H9 (cell line): ENCODE results near the gene ENTREP3. TPM values are rescaled to one million over a fixed set of nuclear protein-coding genes. Genes with fewer than 3 reads are reported as not detected.

Experiments
- DNase-seq: peaks from one replicate; pipeline ENCODE4 v3.0.0-alpha.2; 2017
- H2AFZ ChIP-seq: one replicate; pipeline ENCODE4 v1.6.1; 2013; ENCODE audit warnings: mild to moderate bottlenecking, low read length, control low read depth, moderate library complexity
- H2AK5ac ChIP-seq: 2 replicates; pipeline ENCODE4 v1.6.1; 2013; ENCODE audit warnings: low read length, control low read depth, mixed read lengths; ENCODE audit not compliant: insufficient read length
- H2BK120ac ChIP-seq: one replicate; pipeline ENCODE4 v1.6.1; 2013; ENCODE audit warnings: low read depth, mild to moderate bottlenecking, low read length, control low read depth, inconsistent platforms; ENCODE audit not compliant: poor library complexity, severe bottlenecking
- H2BK12ac ChIP-seq: 2 replicates; pipeline ENCODE4 v1.6.1; 2013; ENCODE audit warnings: low read length, control low read depth, mixed read lengths, low read depth; ENCODE audit not compliant: insufficient read length
- H2BK15ac ChIP-seq: 2 replicates; pipeline ENCODE4 v1.6.1; 2013; ENCODE audit warnings: low read depth, low read length, control low read depth
- H2BK20ac ChIP-seq: one replicate; pipeline ENCODE4 v1.6.1; 2013; ENCODE audit warnings: low read depth, mild to moderate bottlenecking, low read length, control low read depth, inconsistent platforms; ENCODE audit not compliant: poor library complexity, severe bottlenecking
- H2BK5ac ChIP-seq: 2 replicates; pipeline ENCODE4 v1.6.1; 2013; ENCODE audit warnings: low read length, control low read depth, mixed read lengths; ENCODE audit not compliant: insufficient read length
- H3K14ac ChIP-seq: 2 replicates; pipeline ENCODE4 v1.6.1; 2013; ENCODE audit warnings: low read length, control low read depth; ENCODE audit not compliant: insufficient read depth
- H3K18ac ChIP-seq: 2 replicates; pipeline ENCODE4 v1.6.1; 2013; ENCODE audit warnings: low read depth, mild to moderate bottlenecking, mixed read lengths, low read length, control low read depth; ENCODE audit not compliant: insufficient read length
- H3K23ac ChIP-seq: 2 replicates; pipeline ENCODE4 v1.6.1; 2013; ENCODE audit warnings: low read length, control low read depth, mixed read lengths, low read depth; ENCODE audit not compliant: insufficient read length
- H3K23me2 ChIP-seq: 2 replicates; pipeline ENCODE4 v1.6.1; 2013; ENCODE audit warnings: low read depth, mild to moderate bottlenecking, mixed read lengths, low read length, control low read depth; ENCODE audit not compliant: insufficient read length, poor library complexity, severe bottlenecking
- H3K27ac ChIP-seq: 2 replicates; pipeline ENCODE4 v1.5.1; 2013; ENCODE audit warnings: low read length, control low read depth, mixed read lengths, low read depth; ENCODE audit not compliant: insufficient read length
- H3K27me3 ChIP-seq: 2 replicates; pipeline ENCODE4 v1.6.1; 2013; ENCODE audit warnings: low read length, control low read depth, inconsistent platforms; ENCODE audit not compliant: insufficient read depth
- H3K4ac ChIP-seq: 2 replicates; pipeline ENCODE4 v1.6.1; 2013; ENCODE audit warnings: low read depth, mild to moderate bottlenecking, control low read depth, inconsistent platforms, low read length, moderate library complexity
- H3K4me1 ChIP-seq: 2 replicates; pipeline ENCODE4 v1.6.1; 2013; ENCODE audit warnings: low read length, control low read depth, inconsistent platforms; ENCODE audit not compliant: insufficient read depth
- H3K4me2 ChIP-seq: 2 replicates; pipeline ENCODE4 v1.6.1; 2013; ENCODE audit warnings: low read length, control low read depth, mixed read lengths; ENCODE audit not compliant: insufficient read length, insufficient read depth
- H3K56ac ChIP-seq: 2 replicates; pipeline ENCODE4 v1.6.1; 2013; ENCODE audit warnings: low read depth, mild to moderate bottlenecking, mixed read lengths, low read length, control low read depth; ENCODE audit not compliant: insufficient read length
- H3K79me1 ChIP-seq: 2 replicates; pipeline ENCODE4 v1.6.1; 2013; ENCODE audit warnings: low read depth, mild to moderate bottlenecking, moderate library complexity, low read length, control low read depth, inconsistent platforms; ENCODE audit not compliant: insufficient read depth, poor library complexity, severe bottlenecking
- H3K79me2 ChIP-seq: 2 replicates; pipeline ENCODE4 v1.6.1; 2013; ENCODE audit warnings: low read length, control low read depth, inconsistent platforms; ENCODE audit not compliant: insufficient read depth
- H3K9ac ChIP-seq: 2 replicates; pipeline ENCODE4 v1.6.1; 2013; ENCODE audit warnings: low read length, control low read depth, mixed read lengths; ENCODE audit not compliant: insufficient read length; ENCODE audit errors: extremely low read depth
- H3K9me3 ChIP-seq: one replicate; pipeline ENCODE4 v1.6.1; 2013; ENCODE audit warnings: low read depth, low read length, inconsistent platforms; ENCODE audit not compliant: control insufficient read depth
- H3T11ph ChIP-seq: one replicate; pipeline ENCODE4 v1.6.1; 2013; ENCODE audit warnings: mild to moderate bottlenecking, low read length, control low read depth, inconsistent platforms
- H4K20me1 ChIP-seq: one replicate; pipeline ENCODE4 v1.6.1; 2013; ENCODE audit not compliant: control insufficient read depth, insufficient read length, insufficient read depth
- H4K5ac ChIP-seq: 2 replicates; pipeline ENCODE4 v1.6.1; 2013; ENCODE audit warnings: low read depth, mild to moderate bottlenecking, mixed read lengths, low read length, control low read depth; ENCODE audit not compliant: insufficient read length
- H4K8ac ChIP-seq: replicated peaks from 2 replicates; pipeline ENCODE4 v1.6.1; 2013; ENCODE audit warnings: low read length, control low read depth, mixed read lengths, low read depth; ENCODE audit not compliant: insufficient read length
- H4K91ac ChIP-seq: 2 replicates; pipeline ENCODE4 v1.6.1; 2013; ENCODE audit warnings: low read depth, mild to moderate bottlenecking, moderate library complexity, mixed read lengths, low read length, control low read depth; ENCODE audit not compliant: insufficient read length
- H3K27ac Mint-ChIP-seq, 3 experiments: 2 replicates in 2 of 3; 3 replicates in 1 of 3; pipeline ENCODE4 v1.8.0; 2020 to 2021; ENCODE audit warnings: mixed read lengths in 3 of 3, mild to moderate bottlenecking in 1 of 3, moderate library complexity in 1 of 3
- H3K27me3 Mint-ChIP-seq: 2 replicates; pipeline ENCODE4 v1.8.0; 2021; ENCODE audit warnings: low read depth, mild to moderate bottlenecking, moderate library complexity, mixed read lengths
- H3K36me3 Mint-ChIP-seq, 3 experiments: 2 replicates in 2 of 3; 3 replicates in 1 of 3; pipeline ENCODE4 v1.8.0; 2020 to 2021; ENCODE audit warnings: low read depth in 3 of 3, mixed read lengths in 3 of 3; ENCODE audit not compliant: insufficient read depth in 1 of 3
- H3K4me1 Mint-ChIP-seq, 2 experiments: 2 replicates each; pipeline ENCODE4 v1.8.0; 2020; ENCODE audit warnings: mixed read lengths in 2 of 2
- H3K4me3 Mint-ChIP-seq, 2 experiments: 2 replicates in 1 of 2; 3 replicates in 1 of 2; pipeline ENCODE4 v1.8.0; 2020 to 2021; ENCODE audit warnings: mild to moderate bottlenecking in 2 of 2, mixed read lengths in 2 of 2, moderate library complexity in 1 of 2
- H3K9me3 Mint-ChIP-seq, 2 experiments: 2 replicates in 1 of 2; 3 replicates in 1 of 2; pipeline ENCODE4 v1.8.0; 2020; ENCODE audit warnings: mild to moderate bottlenecking in 2 of 2, mixed read lengths in 2 of 2, moderate library complexity in 1 of 2
- CTCF ChIP-seq: fragments of 200-600 bp; sonication (generic); conservative IDR thresholded peaks from 3 replicates; pipeline ENCODE4 v1.8.0; 2021; ENCODE audit warnings: antibody characterized with exemption, mild to moderate bottlenecking
- WGBS: extraction: QIAGEN DNeasy Blood & Tissue Kit; methylation state at CpG from one replicate; pipeline ENCODE4 v1.1.7; 2013; ENCODE audit warnings: missing lambda C conversion rate, low lambda C conversion rate, mixed read lengths; ENCODE audit not compliant: insufficient read length; ENCODE audit errors: extremely low coverage; 5-methylcytosine and 5-hydroxymethylcytosine counted together
- total RNA-seq: library from RNA; stranded (reverse); gene quantifications from 2 replicates; pipeline ENCODE4 v1.2.1, GENCODE V29; 2021

Gene ENTREP3
- total RNA-seq, 1 experiment from 2014 or later: 41.0 TPM

GRCh38 chr1:155277070-155277901 lies 22.0 kb upstream of the ENTREP3 start, which contains the start of gene HCN3:
HCN3 (plus strand) TSS chr1:155277463; CDS start chr1:155277591, 128 bp downstream.
- peak within 1 kb of the TSS; percentile 38 for H3K18ac ChIP-seq
- H2BK20ac ChIP-seq: no peak within 1 kb of the TSS
- H3K79me2 ChIP-seq: peaks cover 6% of the 10 kb centered on the region
- peaks cover 17% of the 10 kb centered on the region for H3K23me2 ChIP-seq
- no peak within 1 kb of the TSS for H4K8ac ChIP-seq
- H3T11ph ChIP-seq: no peak within 1 kb of the TSS
- H3K79me1 ChIP-seq: peaks cover 4% of the 10 kb centered on the region
- no peak within 1 kb of the TSS for H2BK5ac ChIP-seq
- H4K5ac ChIP-seq: no peak within 1 kb of the TSS
- Mint-ChIP-seq H3K27ac (no peak within 1 kb of the TSS), H3K36me3 (peaks cover 6 to 14% (median 7%) of the 10 kb centered on the region in 3 experiments; a peak in 5 of 7 replicates), H3K9me3 (0 out of 5 replicates have a peak, but pooled peaks cover 0 to 3% of the 10 kb centered on the region in 2 experiments), H3K4me1 (peaks cover 27 to 34% of the 10 kb centered on the region in 2 experiments), H3K4me3 (peak within 1 kb of the TSS; percentile 67 to 83), H3K27me3 (peaks cover 4% of the 10 kb centered on the region; the same call in 1 of the 2 replicates)
- no peaks in the 10 kb centered on the region for H3K9me3 ChIP-seq
- H2BK15ac ChIP-seq: no peak within 1 kb of the TSS; the same call in 1 of the 2 replicates
- peak within 1 kb of the TSS; percentile 94 for H3K4me2 ChIP-seq
- no peaks in the 10 kb centered on the region for H3K27me3 ChIP-seq
- no peak within 1 kb of the TSS; the same call in 1 of the 2 replicates for H3K14ac ChIP-seq
- no peak within 1 kb of the TSS for H3K4ac ChIP-seq
- H4K20me1 ChIP-seq: no peaks in the 10 kb centered on the region
- peak; percentile 99 for DNase-seq
- TF ChIP-seq CTCF: peak; percentile 66
- no peak within 1 kb of the TSS for H2BK12ac ChIP-seq
- no peak within 1 kb of the TSS for H3K56ac ChIP-seq
- WGBS: no CpG with 5 or more reads among the region's 68 CpGs
- H2AK5ac ChIP-seq: no peak within 1 kb of the TSS
- no peak within 1 kb of the TSS for H3K27ac ChIP-seq
- H3K9ac ChIP-seq: peak within 1 kb of the TSS; percentile 43
- peaks cover 9% of the 10 kb centered on the region for H3K4me1 ChIP-seq
- H4K91ac ChIP-seq: no peak within 1 kb of the TSS
- no peak within 1 kb of the TSS for H2AFZ ChIP-seq
- H2BK120ac ChIP-seq: no peak within 1 kb of the TSS
- H3K23ac ChIP-seq: no peak within 1 kb of the TSS
